Heart left ventricle (tissue), 16 donors: ENCODE results near the gene LGALS7. TPM values are rescaled to one million over a fixed set of nuclear protein-coding genes. Genes with fewer than 3 reads are reported as not detected.

Source experiments
- ATAC-seq, 4 donors: fragments of 200-7000 bp; cut with Tn5 transposase; one replicate each; pipeline ENCODE4 v1.9.1; 2020 to 2022; ENCODE audit warnings: moderate library complexity in 4 of 4, mild to moderate bottlenecking in 3 of 4, moderate number of reproducible peaks in 1 of 4
- DNase-seq, 5 donors: peaks; one replicate each; pipeline ENCODE4 v3.0.0-alpha.2; 2020
- H3K27ac ChIP-seq, 12 donors: fragments of 200-600 bp; sonication (generic) in 4 of 12; one replicate each; pipeline versions ENCODE4 v1.5.0 to v1.8.0; 2016 to 2022; ENCODE audit warnings: mild to moderate bottlenecking in 2 of 12
- H3K27me3 ChIP-seq, 9 donors: fragments of 200-600 bp; sonication (generic) in 2 of 9; one replicate each; pipeline versions ENCODE4 v1.5.1 to v1.8.0; 2016 to 2022; ENCODE audit warnings: mild to moderate bottlenecking in 3 of 9
- H3K36me3 ChIP-seq, 9 donors: fragments of 200-600 bp; sonication (generic) in 2 of 9; one replicate each; pipeline versions ENCODE4 v1.5.0 to v1.8.0; 2018 to 2022; ENCODE audit warnings: mild to moderate bottlenecking in 2 of 9
- H3K4me1 ChIP-seq, 12 donors: fragments of 200-600 bp; sonication (generic) in 4 of 12; one replicate each; pipeline versions ENCODE4 v1.5.0 to v1.8.0; 2016 to 2022; ENCODE audit warnings: mild to moderate bottlenecking in 3 of 12
- H3K4me3 ChIP-seq, 12 donors: fragments of 200-600 bp; sonication (generic) in 4 of 12; one replicate each; pipeline versions ENCODE4 v1.5.0 to v1.8.0; 2017 to 2022; ENCODE audit warnings: mild to moderate bottlenecking in 9 of 12, moderate library complexity in 4 of 12
- H3K9me3 ChIP-seq, 12 donors: fragments of 200-600 bp; sonication (generic) in 4 of 12; one replicate each; pipeline versions ENCODE4 v1.5.0 to v1.8.0; 2016 to 2022; ENCODE audit warnings: mild to moderate bottlenecking in 1 of 12
- CTCF ChIP-seq, 12 donors: fragments of 200-600 bp; sonication (generic) in 4 of 12; IDR thresholded peaks; one replicate each; pipeline versions ENCODE4 v1.5.0 to v1.8.0; 2018 to 2022; ENCODE audit warnings: antibody characterized with exemption in 12 of 12, mild to moderate bottlenecking in 5 of 12
- POLR2A ChIP-seq, 2 donors: fragments of 450-650 bp; IDR thresholded peaks; one replicate each; pipeline ENCODE4 v1.6.1; 2017; ENCODE audit warnings: antibody characterized with exemption in 2 of 2, mild to moderate bottlenecking in 2 of 2, moderate library complexity in 2 of 2
- WGBS, 4 donors: extraction: QIAGEN DNeasy Blood & Tissue Kit in 2 of 4; methylation state at CpG; one replicate each; pipeline versions ENCODE4 v1.1.5 to v1.1.7; 2013 to 2018; 5-methylcytosine and 5-hydroxymethylcytosine counted together
- intact Hi-C, 10 donors: fragments of 100-400 bp; cut with DNase I; formaldehyde crosslinking; loops; one replicate each; pipeline versions ENCODE4 v1.11.1 to v1.14.2; 2022
- polyA plus RNA-seq, 2 donors: library from polyadenylated mRNA; stranded (reverse); fragments of 200-250 nt; gene quantifications; one replicate each; pipeline ENCODE4 v1.2.3, GENCODE V29; 2013
- total RNA-seq, 9 donors: library from RNA; depleted of rRNA in 2 of 9; stranded (reverse); fragments of >200 nt in 2 of 9; fragmentation: NEBNext Ultra II Directional in 3 of 9; extraction: Animal tissue kit (Norgen Biotek cat#: 25700) in 3 of 9; gene quantifications; one replicate each; pipeline versions ENCODE4 v1.1.0 to v1.2.4, GENCODE V29; 2016 to 2023
- donor health status: ischemic (EF 13 %, LVEDD 7.1; RV severe dilation, severe dysfunction).
- donor health status: healthy with polysubstance abuse.
- donor health status: DM: no; HTN: yes; CAD: no.
- donor health status: DM: no; HTN: no; CAD: no.
- donor health status: ischemic (EF 25% LVEDD 6.9; RV normal size, moderate dysfunction).
- donor health status: ischemic (EF 25% LVEDD 5.7; RV mildly dilated, moderate dysfunction).
- donor health status: healthy.
- donor health status: DM: yes; HTN: yes; CAD: no.
- donor health status: ischemic (EF 35%, LVEDD 5.7; RV mildly dilated, moderate dysfunction).
- donor health status: nonischemic (EF 11% LVEDD 7.7; RV severe dilation, severe dysfunction).
- donor health status: DM: yes; HTN: yes; CAD: no.
- donor health status: PGD.
- donor health status: ischemic (EF 29% LVEDD 5.4; RV normal size, mild dysfunction).
- donor health status: nonischemic (EF 23%, LVEDD 6.1; RV moderate dilation, normal function).

Gene LGALS7
- total and polyA plus RNA-seq, 11 donors = 0.33 TPM; not detected in 10

GRCh38 chr19:38726284-38726673 lies 47.0 kb downstream of the LGALS7 start:
- peak in 2 of 5 donors; percentile 19 for DNase-seq
- no peak overlapping the region for H3K4me3 ChIP-seq
- ATAC-seq = no peak
- WGBS, 4 donors = 66 to 78% (median 74%) methylated on average over 6 of the region's 6 CpGs
- H3K9me3 ChIP-seq = no peaks in the 10 kb centered on the region
- intact Hi-C loops = loop anchor here in 2 of 10 donors (5.0 to 10.0 kb wide), 4 partner anchors 109 to 181 kb away; partner anchors contain the start of gene ECH1 (in 1 of the 2)
- no peak for TF ChIP-seq POLR2A (IDR thresholded peaks at IDR 0.05)
- TF ChIP-seq CTCF (IDR thresholded peaks at IDR 0.05) = no peak
- H3K27me3 ChIP-seq = no peaks in the 10 kb centered on the region
- peaks cover 21 to 72% (median 46%) of the 10 kb centered on the region in 12 donors for H3K4me1 ChIP-seq
- peaks cover 3 to 98% (median 93%) of the 10 kb centered on the region in 9 donors for H3K36me3 ChIP-seq
- peak overlapping the region in 10 of 12 donors; percentile 13 to 80 (median 52) for H3K27ac ChIP-seq

GRCh38 chr19:38725469-38726283 lies 47.6 kb downstream of the LGALS7 start:
- no peaks in the 10 kb centered on the region for H3K27me3 ChIP-seq
- peak overlapping the region in 9 of 12 donors; percentile 13 to 80 (median 56) for H3K27ac ChIP-seq
- H3K4me3 ChIP-seq = no peak overlapping the region
- ATAC-seq (no peak), DNase-seq (no peak)
- intact Hi-C loops = loop anchor here in 2 of 10 donors (5.0 to 10.0 kb wide), 4 partner anchors 109 to 181 kb away; partner anchors contain the start of gene ECH1 (in 1 of the 2)
- H3K9me3 ChIP-seq = no peaks in the 10 kb centered on the region
- TF ChIP-seq CTCF (IDR thresholded peaks at IDR 0.05) = no peak
- no peak for TF ChIP-seq POLR2A (IDR thresholded peaks at IDR 0.05)
- WGBS, 4 donors = 82 to 90% (median 85%) methylated on average over 7 to 21 of the region's 21 CpGs
- H3K36me3 ChIP-seq = peaks cover 3 to 98% (median 93%) of the 10 kb centered on the region in 9 donors
- peaks cover 21 to 78% (median 52%) of the 10 kb centered on the region in 12 donors for H3K4me1 ChIP-seq

DNA sequence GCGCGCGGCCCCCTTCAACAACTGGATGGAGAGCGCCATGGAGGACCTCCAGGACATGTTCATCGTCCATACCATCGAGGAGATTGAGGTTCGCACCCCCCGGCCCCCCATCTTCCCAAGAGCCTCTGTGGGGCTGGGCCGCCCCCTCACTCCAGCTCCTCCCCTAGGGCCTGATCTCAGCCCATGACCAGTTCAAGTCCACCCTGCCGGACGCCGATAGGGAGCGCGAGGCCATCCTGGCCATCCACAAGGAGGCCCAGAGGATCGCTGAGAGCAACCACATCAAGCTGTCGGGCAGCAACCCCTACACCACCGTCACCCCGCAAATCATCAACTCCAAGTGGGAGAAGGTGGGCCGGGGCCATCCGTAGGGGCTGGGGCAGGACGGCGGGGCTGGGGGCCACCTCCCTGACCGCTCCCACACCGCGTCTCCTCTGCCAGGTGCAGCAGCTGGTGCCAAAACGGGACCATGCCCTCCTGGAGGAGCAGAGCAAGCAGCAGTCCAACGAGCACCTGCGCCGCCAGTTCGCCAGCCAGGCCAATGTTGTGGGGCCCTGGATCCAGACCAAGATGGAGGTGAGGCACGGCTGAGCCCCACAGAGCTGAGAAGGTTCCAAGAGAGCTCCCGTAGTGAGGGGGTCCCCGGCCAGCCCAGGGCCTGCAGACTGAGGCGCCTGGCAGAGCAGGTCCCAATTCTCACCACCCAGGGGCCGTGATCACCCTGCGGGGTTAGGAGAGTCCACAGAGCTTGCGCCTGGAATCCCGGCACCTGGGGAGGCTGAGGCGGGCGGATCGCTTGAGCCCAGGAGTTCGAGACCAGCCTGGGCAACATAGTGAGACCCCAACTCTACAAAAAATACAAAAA lies 49.1 kb downstream of the LGALS7 start:
- no peak for TF ChIP-seq CTCF (IDR thresholded peaks at IDR 0.05)
- TF ChIP-seq POLR2A (IDR thresholded peaks at IDR 0.05) = no peak
- ATAC-seq (no peak), DNase-seq (no peak)
- H3K9me3 ChIP-seq = no peaks in the 10 kb centered on the region
- no peaks in the 10 kb centered on the region for H3K27me3 ChIP-seq
- H3K4me3 ChIP-seq = no peak overlapping the region
- H3K36me3 ChIP-seq = peaks cover 3 to 97% (median 92%) of the 10 kb centered on the region in 9 donors
- intact Hi-C loops = loop anchor here in 3 of 10 donors (5.0 to 10.0 kb wide), 4 partner anchors 72 to 179 kb away; partner anchors contain the start of genes ACTN4 (in 1 of the 3) and ECH1 (in 1 of the 3)
- 86 to 91% (median 91%) methylated on average over 28 to 42 of the region's 42 CpGs for WGBS, 4 donors
- peaks cover 27 to 88% (median 66%) of the 10 kb centered on the region in 12 donors for H3K4me1 ChIP-seq
- peak overlapping the region in 10 of 12 donors; percentile 38 to 98 (median 90) for H3K27ac ChIP-seq
